Measurements from ENCODE around the gene LTB.

LTB gene

GRCh38 chr6:31548544-31548873 lies 33.7 kb downstream of the LTB start:
- H3K4me3 ChIP-seq (ENCODE audit: low read depth, low read length), result peak overlapping the region; percentile 54
- DNase-seq (ENCODE audit: low read depth), result no peak
- in situ Hi-C loops (cut with HindIII; ENCODE audit: low sequenced_read_pairs), result no loop called here
- TF ChIP-seq CTCF (IDR thresholded peaks at IDR 0.05; ENCODE audit: low read depth, low read length, missing control alignments), result no peak

- peak overlapping the region; percentile 54 for H3K4me3 ChIP-seq (ENCODE audit: low read depth, low read length)
- no peak for DNase-seq (ENCODE audit: low read depth)
- in situ Hi-C loops (cut with HindIII; ENCODE audit: low sequenced_read_pairs), result no loop called here
- TF ChIP-seq CTCF (IDR thresholded peaks at IDR 0.05; ENCODE audit: low read depth, low read length, missing control alignments), result no peak
These were observed 34.3 kb downstream of the LTB start for GRCh38 chr6:31547727-31548543.

GRCh38 chr6:31546958-31547726 lies 35.1 kb downstream of the LTB start, which contains the start of gene NFKBIL1:
Gene NFKBIL1, plus strand, starts transcription at chr6:31547608. Its CDS starts 87 bp downstream, at chr6:31547695.
- in situ Hi-C loops (cut with HindIII; ENCODE audit: low sequenced_read_pairs), result no loop called here
- TF ChIP-seq CTCF (IDR thresholded peaks at IDR 0.05; ENCODE audit: low read depth, low read length, missing control alignments), result no peak
- H3K4me3 ChIP-seq (ENCODE audit: low read depth, low read length), result peak within 1 kb of the TSS; percentile 54
- DNase-seq (ENCODE audit: low read depth), result peak; percentile 95

GRCh38 chr6:31546339-31546957 lies 35.8 kb downstream of the LTB start, which contains the start of gene ATP6V1G2:
Gene ATP6V1G2, minus strand, starts transcription at chr6:31546608. Its CDS starts 49 bp downstream, at chr6:31546559.
- in situ Hi-C loops (cut with HindIII; ENCODE audit: low sequenced_read_pairs), result no loop called here
- peak within 1 kb of the TSS; percentile 54 for H3K4me3 ChIP-seq (ENCODE audit: low read depth, low read length)
- DNase-seq (ENCODE audit: low read depth), result peak; percentile 84

GRCh38 chr6:31545291-31545690 lies 36.9 kb downstream of the LTB start:
- peak overlapping the region; percentile 54 for H3K4me3 ChIP-seq (ENCODE audit: low read depth, low read length)
- no peak for DNase-seq (ENCODE audit: low read depth)
- in situ Hi-C loops (cut with HindIII; ENCODE audit: low sequenced_read_pairs), result no loop called here
- TF ChIP-seq CTCF (IDR thresholded peaks at IDR 0.05; ENCODE audit: low read depth, low read length, missing control alignments), result no peak

More at GRCh38 chr6:31546339-31546957, 35.8 kb downstream of the LTB start, which contains the start of gene ATP6V1G2:
- peak; percentile 100 for TF ChIP-seq CTCF (IDR thresholded peaks at IDR 0.05; ENCODE audit: low read depth, low read length, missing control alignments)

- no peak for DNase-seq (ENCODE audit: low read depth)
- no peak for TF ChIP-seq CTCF (IDR thresholded peaks at IDR 0.05; ENCODE audit: low read depth, low read length, missing control alignments)
- H3K4me3 ChIP-seq (ENCODE audit: low read depth, low read length), result no peak overlapping the region
- in situ Hi-C loops (cut with HindIII; ENCODE audit: low sequenced_read_pairs), result loop anchor here (5.0 kb wide), 1 partner anchor 73 kb away; the partner anchor contains the start of gene AIF1
These were observed 37.5 kb downstream of the LTB start for GRCh38 chr6:31544676-31545075.
